WTC11 (cell line): ENCODE results near the gene IL1RN. TPM values are rescaled to one million over a fixed set of nuclear protein-coding genes. Genes with fewer than 3 reads are reported as not detected.

Experiments
- ATAC-seq: fragments of 200-7000 bp; cut with Tn5 transposase; 2 replicates; pipeline ENCODE4 v1.10.0; 2021; ENCODE audit warnings: mild to moderate bottlenecking, moderate library complexity
- CTCF ChIA-PET: fragments of 300-600 bp; sonication (Branson Sonifier 250); formaldehyde crosslinking; loops from one replicate; lab custom pipeline; 2021; ENCODE audit warnings: antibody characterized with exemption; lab: Charles Lee
- POLR2A ChIA-PET: fragments of 350-600 bp; sonication (Branson Sonifier 250); formaldehyde crosslinking; loops from one replicate; lab custom pipeline; 2021; ENCODE audit warnings: antibody characterized with exemption; lab: Charles Lee
- DNase-seq: peaks from one replicate; pipeline ENCODE4 v3.0.0; 2021; ENCODE audit warnings: low spot score
- H3K27ac Mint-ChIP-seq: 2 replicates; pipeline ENCODE4 v1.8.0; 2021; ENCODE audit warnings: mixed read lengths
- H3K27me3 Mint-ChIP-seq: 2 replicates; pipeline ENCODE4 v1.8.0; 2021; ENCODE audit warnings: low read depth, mild to moderate bottlenecking, moderate library complexity, mixed read lengths
- H3K36me3 Mint-ChIP-seq: 2 replicates; pipeline ENCODE4 v1.8.0; 2021; ENCODE audit warnings: mixed read lengths
- H3K4me1 Mint-ChIP-seq: 2 replicates; pipeline ENCODE4 v1.8.0; 2022; ENCODE audit warnings: mixed read lengths
- H3K4me3 Mint-ChIP-seq: 2 replicates; pipeline ENCODE4 v1.8.0; 2021; ENCODE audit warnings: mild to moderate bottlenecking, moderate library complexity, mixed read lengths
- H3K9me3 Mint-ChIP-seq: 2 replicates; pipeline ENCODE4 v1.8.0; 2021; ENCODE audit warnings: mixed read lengths
- ATF2 ChIP-seq: sonication (generic); formaldehyde crosslinking; IDR thresholded peaks from 2 replicates; pipeline ENCODE4 v1.8.1; 2022; ENCODE audit warnings: low read depth, missing genetic modification reagents, borderline replicate concordance
- ATF6 ChIP-seq: sonication (generic); formaldehyde crosslinking; IDR thresholded peaks from 2 replicates; pipeline ENCODE4 v1.8.1; 2023; ENCODE audit warnings: mild to moderate bottlenecking, missing genetic modification reagents
- FOXJ3 ChIP-seq: sonication (generic); formaldehyde crosslinking; IDR thresholded peaks from 2 replicates; pipeline ENCODE4 v1.9.0; 2021; ENCODE audit warnings: missing genetic modification reagents, mild to moderate bottlenecking, borderline replicate concordance
- FOXP1 ChIP-seq: sonication (generic); formaldehyde crosslinking; IDR thresholded peaks from 2 replicates; pipeline ENCODE4 v1.8.0; 2022; ENCODE audit warnings: missing genetic modification reagents, mild to moderate bottlenecking, moderate library complexity, borderline replicate concordance
- FOXP4 ChIP-seq: sonication (generic); formaldehyde crosslinking; IDR thresholded peaks from 2 replicates; pipeline ENCODE4 v1.8.0; 2022; ENCODE audit warnings: mild to moderate bottlenecking, missing genetic modification reagents
- HMGA2 ChIP-seq: fragments of 250-450 bp; sonication (Bioruptor Pico); IDR thresholded peaks from 2 replicates; pipeline ENCODE4 v1.4.0; 2021; ENCODE audit warnings: mild to moderate bottlenecking, moderate library complexity
- IRF2 ChIP-seq: sonication (generic); formaldehyde crosslinking; IDR thresholded peaks from 2 replicates; pipeline ENCODE4 v1.8.0; 2022; ENCODE audit warnings: low read depth, missing genetic modification reagents, borderline replicate concordance
- MAX ChIP-seq: sonication (generic); formaldehyde crosslinking; IDR thresholded peaks from 2 replicates; pipeline ENCODE4 v1.8.0; 2022; ENCODE audit warnings: mild to moderate bottlenecking, missing genetic modification reagents
- MLX ChIP-seq: sonication (generic); formaldehyde crosslinking; IDR thresholded peaks from 2 replicates; pipeline ENCODE4 v1.8.1; 2023; ENCODE audit warnings: mild to moderate bottlenecking, missing genetic modification reagents, moderate library complexity
- NR2C2 ChIP-seq: sonication (generic); formaldehyde crosslinking; IDR thresholded peaks from 2 replicates; pipeline ENCODE4 v1.8.0; 2022; ENCODE audit warnings: mild to moderate bottlenecking, missing genetic modification reagents
- PRRX2 ChIP-seq: fragments of 250-450 bp; sonication (Bioruptor Pico); IDR thresholded peaks from 2 replicates; pipeline ENCODE4 v1.8.0; 2021; ENCODE audit warnings: mild to moderate bottlenecking
- RORB ChIP-seq: fragments of 250-450 bp; sonication (Bioruptor Pico); IDR thresholded peaks from 2 replicates; pipeline ENCODE4 v1.9.0; 2021; ENCODE audit warnings: mild to moderate bottlenecking
- SMAD3 ChIP-seq: sonication (generic); formaldehyde crosslinking; IDR thresholded peaks from 2 replicates; pipeline ENCODE4 v1.8.0; 2022; ENCODE audit warnings: missing genetic modification reagents, mild to moderate bottlenecking, borderline replicate concordance
- SP1 ChIP-seq: sonication (generic); formaldehyde crosslinking; conservative IDR thresholded peaks from 2 replicates; pipeline ENCODE4 v1.8.1; 2022; ENCODE audit warnings: missing genetic modification reagents
- TP53 ChIP-seq: sonication (generic); formaldehyde crosslinking; IDR thresholded peaks from 2 replicates; pipeline ENCODE4 v1.8.1; 2023; ENCODE audit warnings: mild to moderate bottlenecking, missing genetic modification reagents
- USF1 ChIP-seq: sonication (generic); formaldehyde crosslinking; IDR thresholded peaks from 2 replicates; pipeline ENCODE4 v1.8.0; 2022; ENCODE audit warnings: mild to moderate bottlenecking, missing genetic modification reagents
- ZMAT4 ChIP-seq: fragments of 250-450 bp; sonication (Bioruptor Pico); IDR thresholded peaks from 2 replicates; pipeline ENCODE4 v1.9.0; 2021; ENCODE audit warnings: mild to moderate bottlenecking
- ZNF219 ChIP-seq: sonication (generic); formaldehyde crosslinking; IDR thresholded peaks from 2 replicates; pipeline ENCODE4 v1.8.0; 2023; ENCODE audit warnings: missing genetic modification reagents, mild to moderate bottlenecking, borderline replicate concordance
- ZNF232 ChIP-seq: sonication (generic); formaldehyde crosslinking; IDR thresholded peaks from 2 replicates; pipeline ENCODE4 v1.8.0; 2022; ENCODE audit warnings: mild to moderate bottlenecking, missing genetic modification reagents
- ZNF396 ChIP-seq: fragments of 250-450 bp; sonication (Bioruptor Pico); IDR thresholded peaks from 2 replicates; pipeline ENCODE4 v1.8.0; 2021; ENCODE audit warnings: mild to moderate bottlenecking, moderate library complexity, borderline replicate concordance
- ZNF512 ChIP-seq: sonication (generic); formaldehyde crosslinking; IDR thresholded peaks from 2 replicates; pipeline ENCODE4 v1.8.1; 2022; ENCODE audit warnings: missing genetic modification reagents, borderline replicate concordance
- total RNA-seq: library from RNA; stranded (reverse); gene quantifications from 3 replicates; pipeline ENCODE4 v1.2.3, GENCODE V29; 2021

The IL1RN gene
- total RNA-seq, 1 experiment from 2014 or later, result not detected

GRCh38 chr2:113081488-113082210 is 45.7 kb upstream of the IL1RN start:
- Mint-ChIP-seq H3K27ac (no peak overlapping the region), H3K27me3 (peaks cover 21% of the 10 kb centered on the region), H3K4me3 (no peak overlapping the region), H3K9me3 (no peaks in the 10 kb centered on the region), H3K4me1 (peaks cover 8% of the 10 kb centered on the region), H3K36me3 (no peaks in the 10 kb centered on the region)
- no peak for DNase-seq
- ChIA-PET POLR2A (no interaction called here), CTCF (interaction anchor here (1.2 to 2.4 kb wide), 2 partner anchors 111 to 117 kb away, joined by 5 to 30 read pairs; no protein-coding TSS in a partner anchor)
- no peak for TF ChIP-seq TP53 (CRISPR knock-in tag)
- TF ChIP-seq RORB (CRISPR knock-in tag), result no peak
- no peak for TF ChIP-seq ZMAT4
- TF ChIP-seq ZNF396, result no peak
- TF ChIP-seq ZNF512 (CRISPR knock-in tag), result no peak
- no peak for TF ChIP-seq FOXP1
- TF ChIP-seq PRRX2, result no peak
- no peak for TF ChIP-seq MLX
- TF ChIP-seq SMAD3 (CRISPR knock-in tag), result no peak
- no peak for TF ChIP-seq HMGA2 (CRISPR knock-in tag)
- no peak for TF ChIP-seq USF1 (CRISPR knock-in tag)
- TF ChIP-seq SP1, result no peak
- TF ChIP-seq FOXJ3 (CRISPR knock-in tag), result no peak
- TF ChIP-seq FOXP4 (CRISPR knock-in tag), result no peak
- no peak for ATAC-seq

- ChIA-PET POLR2A (interaction anchor here (0.6 kb wide), 1 partner anchor 17 kb away, joined by 3 read pairs; no protein-coding TSS in a partner anchor), CTCF (interaction anchor here (1.1 to 2.5 kb wide), 2 partner anchors 116 to 121 kb away, joined by 3 to 11 read pairs; no protein-coding TSS in a partner anchor)
- Mint-ChIP-seq H3K27ac (no peak overlapping the region), H3K9me3 (no peaks in the 10 kb centered on the region), H3K4me1 (peaks cover 8% of the 10 kb centered on the region), H3K27me3 (peaks cover 17% of the 10 kb centered on the region), H3K36me3 (no peaks in the 10 kb centered on the region), H3K4me3 (no peak overlapping the region)
- ATAC-seq (no peak), DNase-seq (no peak)
- TF ChIP-seq ATF2 (CRISPR knock-in tag) (no peak), IRF2 (CRISPR knock-in tag) (no peak), ZNF512 (CRISPR knock-in tag) (no peak), ZNF232 (CRISPR knock-in tag) (no peak), RORB (CRISPR knock-in tag) (no peak), MAX (CRISPR knock-in tag) (no peak), SP1 (no peak), ZNF219 (no peak), ZNF396 (no peak), NR2C2 (no peak), ATF6 (CRISPR knock-in tag) (no peak)
Measured at GRCh38 chr2:113083296-113083695, 44.1 kb upstream of the IL1RN start.
